Naive thymus-derived CD4-positive, alpha-beta T cell (primary cell): ENCODE measurements around the gene EXOC3L4. TPM values are rescaled to one million over a fixed set of nuclear protein-coding genes. Genes with fewer than 3 reads are reported as not detected.
A peak's percentile ranks its signal among the peaks of the same experiment; 100 is the strongest.

Experiments used
- ATAC-seq: fragments of 150-1000 bp; cut with Tn5 transposase; 2 replicates; pipeline ENCODE4 v1.10.0; 2021; ENCODE audit warnings: mild to moderate bottlenecking, moderate library complexity
- CTCF ChIA-PET: fragments of 350-600 bp; sonication (Branson Sonifier 250); formaldehyde crosslinking; loops from one replicate; lab custom pipeline; 2021; ENCODE audit warnings: antibody characterized with exemption; lab: Charles Lee
- POLR2A ChIA-PET: fragments of 350-600 bp; sonication (Branson Sonifier 250); formaldehyde crosslinking; loops from one replicate; lab custom pipeline; 2021; ENCODE audit warnings: antibody characterized with exemption, inconsistent platforms; lab: Charles Lee
- DNase-seq, 9 donors: peaks; one replicate each; pipeline versions ENCODE4 v3.0.0 to v3.0.0-alpha.2; 2020 to 2022; ENCODE audit warnings: mixed read lengths in 1 of 9
- H3K27ac ChIP-seq: one replicate; pipeline ENCODE4 v1.7.0; 2013; ENCODE audit warnings: mild to moderate bottlenecking, low read depth, low read length, moderate library complexity
- H3K27me3 ChIP-seq, 2 donors: one replicate each; pipeline ENCODE4 v1.7.0; 2013; ENCODE audit warnings: low read length in 2 of 2, mild to moderate bottlenecking in 2 of 2, moderate library complexity in 2 of 2; ENCODE audit not compliant: control insufficient read depth in 2 of 2, insufficient read depth in 2 of 2
- H3K36me3 ChIP-seq, 3 experiments: 1 replicate in 2 of 3; 2 replicates in 1 of 3; pipeline ENCODE4 v1.7.0; 2013; ENCODE audit warnings: low read length in 3 of 3, mild to moderate bottlenecking in 3 of 3, moderate library complexity in 1 of 3; ENCODE audit not compliant: insufficient read depth in 3 of 3, control insufficient read depth in 2 of 3
- H3K4me1 ChIP-seq, 2 donors: one replicate each; pipeline ENCODE4 v1.7.0; 2013; ENCODE audit warnings: low read length in 2 of 2, mild to moderate bottlenecking in 2 of 2, moderate library complexity in 1 of 2; ENCODE audit not compliant: control insufficient read depth in 2 of 2, insufficient read depth in 2 of 2
- H3K4me3 ChIP-seq: 2 replicates; pipeline ENCODE4 v1.7.0; 2013; ENCODE audit warnings: mild to moderate bottlenecking, low read length
- H3K9me3 ChIP-seq, 3 experiments: 1 replicate in 2 of 3; 2 replicates in 1 of 3; pipeline ENCODE4 v1.7.0; 2013; ENCODE audit warnings: low read length in 3 of 3; ENCODE audit not compliant: control insufficient read depth in 2 of 3
- H3K27ac Mint-ChIP-seq, 9 donors: one replicate each; pipeline ENCODE4 v1.8.0; 2020 to 2022; ENCODE audit warnings: mixed read lengths in 9 of 9, mild to moderate bottlenecking in 8 of 9, moderate library complexity in 5 of 9, inconsistent platforms in 2 of 9
- H3K27me3 Mint-ChIP-seq, 5 donors: one replicate each; pipeline ENCODE4 v1.8.0; 2021 to 2022; ENCODE audit warnings: mixed read lengths in 5 of 5, mild to moderate bottlenecking in 1 of 5
- H3K36me3 Mint-ChIP-seq, 5 donors: one replicate each; pipeline ENCODE4 v1.8.0; 2020 to 2022; ENCODE audit warnings: mixed read lengths in 5 of 5, mild to moderate bottlenecking in 3 of 5, inconsistent platforms in 1 of 5
- H3K4me1 Mint-ChIP-seq, 7 donors: one replicate each; pipeline ENCODE4 v1.8.0; 2020 to 2022; ENCODE audit warnings: mixed read lengths in 7 of 7, mild to moderate bottlenecking in 3 of 7, inconsistent platforms in 1 of 7
- H3K4me3 Mint-ChIP-seq, 10 donors: one replicate each; pipeline ENCODE4 v1.8.0; 2020 to 2022; ENCODE audit warnings: mild to moderate bottlenecking in 10 of 10, mixed read lengths in 10 of 10, moderate library complexity in 6 of 10, inconsistent platforms in 2 of 10
- H3K9me3 Mint-ChIP-seq, 11 donors: one replicate each; pipeline ENCODE4 v1.8.0; 2020 to 2022; ENCODE audit warnings: mixed read lengths in 11 of 11, mild to moderate bottlenecking in 4 of 11, inconsistent platforms in 1 of 11, moderate library complexity in 1 of 11
- intact Hi-C, 2 donors: fragments of 100-400 bp; cut with micrococcal nuclease; formaldehyde crosslinking; loops; one replicate each; pipeline ENCODE4 v1.15.1; 2023
- polyA plus RNA-seq, 2 donors: library from polyadenylated mRNA; unstranded; fragments of 300-500 nt; fragmentation: Illumina TruSeq; gene quantifications; one replicate each; pipeline ENCODE4 v1.2.3, GENCODE V29; 2021
- total RNA-seq, 6 experiments: library from RNA in 5 of 6; stranded (reverse) in 5 of 6; gene quantifications; 1 replicate in 5 of 6; 2 replicates in 1 of 6; pipeline ENCODE4 v1.2.3 and lab custom pipeline; 2021 to 2026

EXOC3L4 gene
- total and polyA plus RNA-seq, 7 experiments from 2014 or later: not detected

DNA sequence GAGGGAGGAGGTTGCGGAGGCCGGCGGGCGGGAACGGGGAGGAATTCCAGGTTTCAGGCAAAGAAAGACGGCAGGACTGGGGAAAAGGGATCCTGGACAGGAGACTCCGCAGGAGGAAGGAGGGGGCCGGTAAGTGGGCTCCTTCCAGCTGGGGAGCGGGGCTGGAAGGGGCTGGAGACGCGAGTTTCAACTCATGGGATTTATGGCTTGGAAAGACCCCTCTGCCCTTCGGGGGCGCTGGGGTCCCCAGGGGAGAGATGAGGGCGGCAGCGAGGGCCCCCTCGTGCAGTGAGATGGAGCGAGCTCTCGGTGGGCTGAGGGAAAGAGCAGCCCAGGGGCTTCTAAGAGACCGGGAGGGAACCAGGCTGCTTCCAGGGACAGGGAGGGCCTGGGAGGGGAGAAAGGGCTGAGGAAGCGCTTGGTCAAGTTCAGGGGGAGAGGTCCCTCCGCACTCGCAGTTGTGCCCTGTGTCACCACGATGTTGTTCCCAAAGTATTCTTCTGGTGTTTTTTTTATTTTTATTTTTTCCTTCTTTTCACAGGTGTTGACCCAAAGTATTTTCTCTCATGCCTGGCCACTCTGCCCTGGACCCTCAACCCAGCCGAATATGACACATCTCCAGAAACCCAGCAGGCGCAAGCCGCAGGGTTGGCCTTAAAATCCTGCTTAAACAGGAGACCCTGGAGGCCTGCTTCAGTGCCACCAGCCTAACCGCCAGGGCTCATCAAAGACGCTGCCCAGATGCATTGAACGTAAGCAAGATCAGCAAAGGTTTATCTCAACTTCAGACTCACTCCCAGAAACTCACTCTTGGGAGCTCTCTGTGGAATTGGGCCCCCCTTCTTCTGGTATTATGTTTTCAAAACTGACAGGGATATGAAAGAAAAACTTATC lies 44.9 kb downstream of the EXOC3L4 start:
- Mint-ChIP-seq H3K27me3 (peaks cover 30 to 48% (median 39%) of the 10 kb centered on the region in 5 donors), H3K27ac (no peak overlapping the region), H3K4me1 (peaks cover 0 to 10% (median 6%) of the 10 kb centered on the region in 7 donors), H3K9me3 (no peaks in the 10 kb centered on the region), H3K36me3 (no peaks in the 10 kb centered on the region), H3K4me3 (no peak overlapping the region)
- ChIA-PET POLR2A (no interaction called here), CTCF (no interaction called here)
- H3K36me3 ChIP-seq: no peaks in the 10 kb centered on the region
- H3K9me3 ChIP-seq: no peaks in the 10 kb centered on the region
- no peak for DNase-seq
- H3K4me1 ChIP-seq: no peaks in the 10 kb centered on the region
- ATAC-seq: no peak
- intact Hi-C loops: no loop called here
- no peak overlapping the region for H3K4me3 ChIP-seq
- H3K27me3 ChIP-seq: no peaks in the 10 kb centered on the region
- no peak overlapping the region for H3K27ac ChIP-seq

- Histone ChIP-seq H3K4me3 (no peak overlapping the region), H3K9me3 (no peaks in the 10 kb centered on the region), H3K4me1 (no peaks in the 10 kb centered on the region), H3K36me3 (no peaks in the 10 kb centered on the region), H3K27ac (no peak overlapping the region), H3K27me3 (no peaks in the 10 kb centered on the region)
- Mint-ChIP-seq H3K9me3 (no peaks in the 10 kb centered on the region), H3K27me3 (peaks cover 31 to 48% (median 41%) of the 10 kb centered on the region in 5 donors), H3K27ac (no peak overlapping the region), H3K4me1 (peaks cover 0 to 10% (median 6%) of the 10 kb centered on the region in 7 donors), H3K36me3 (no peaks in the 10 kb centered on the region), H3K4me3 (peak overlapping the region in 2 of 10 donors; percentile 10 to 54)
- POLR2A ChIA-PET: no interaction called here
- ATAC-seq (no peak), DNase-seq (no peak)
- CTCF ChIA-PET: no interaction called here
- intact Hi-C loops: loop anchor here in 1 of 2 donors (1.0 kb wide), 1 partner anchor 35 kb away; no protein-coding TSS in a partner anchor
These were observed 46.0 kb downstream of the EXOC3L4 start for GRCh38 chr14:103140316-103141109.

DNA sequence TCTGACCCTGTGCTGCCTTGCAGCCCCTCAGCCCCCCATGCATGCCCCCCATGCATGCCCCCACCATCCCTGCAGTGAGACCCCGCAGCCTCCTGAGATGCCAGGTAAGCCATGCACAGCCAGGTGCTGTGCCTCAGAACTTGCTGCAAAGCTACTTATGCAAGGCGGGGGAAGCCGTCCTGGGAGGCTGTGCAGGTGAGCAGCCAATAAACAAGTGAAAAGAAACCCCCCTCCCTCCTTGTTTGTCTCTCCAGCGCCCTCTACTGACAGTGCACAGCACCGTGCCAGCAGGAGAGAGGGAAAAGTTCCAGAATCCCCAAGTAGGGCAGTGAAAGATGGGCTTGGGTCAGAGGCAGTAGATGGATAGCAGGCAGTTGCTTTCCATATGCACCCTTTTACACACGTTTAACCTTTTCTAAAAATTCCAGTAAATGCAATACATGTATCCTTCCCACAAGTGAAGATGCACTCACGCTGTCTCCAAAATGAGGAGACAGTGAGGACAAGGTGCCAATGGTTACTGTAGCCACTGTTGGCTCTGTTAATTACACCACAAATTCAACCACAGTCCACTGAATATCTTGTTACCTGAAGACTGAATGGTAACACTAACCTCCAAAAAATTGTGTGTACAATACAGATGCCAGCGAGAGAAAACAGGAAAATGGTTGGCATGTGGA lies 46.7 kb downstream of the EXOC3L4 start:
- Mint-ChIP-seq H3K27ac (no peak overlapping the region), H3K27me3 (peaks cover 31 to 55% (median 48%) of the 10 kb centered on the region in 5 donors), H3K36me3 (no peaks in the 10 kb centered on the region), H3K9me3 (no peaks in the 10 kb centered on the region), H3K4me3 (peak overlapping the region in 2 of 10 donors; percentile 7 to 23), H3K4me1 (peaks cover 0 to 10% (median 6%) of the 10 kb centered on the region in 7 donors)
- no peaks in the 10 kb centered on the region for H3K27me3 ChIP-seq
- no peaks in the 10 kb centered on the region for H3K36me3 ChIP-seq
- DNase-seq: peak in 1 of 9 donors; percentile 8
- ChIA-PET POLR2A (no interaction called here), CTCF (no interaction called here)
- no peaks in the 10 kb centered on the region for H3K9me3 ChIP-seq
- no peak overlapping the region for H3K4me3 ChIP-seq
- peak; percentile 47 for ATAC-seq
- no peak overlapping the region for H3K27ac ChIP-seq
- no peaks in the 10 kb centered on the region for H3K4me1 ChIP-seq
- intact Hi-C loops: loop anchor here in 1 of 2 donors (1.0 kb wide), 1 partner anchor 36 kb away; no protein-coding TSS in a partner anchor

GRCh38 chr14:103142026-103142425 lies 47.5 kb downstream of the EXOC3L4 start:
- Mint-ChIP-seq H3K36me3 (no peaks in the 10 kb centered on the region), H3K9me3 (no peaks in the 10 kb centered on the region), H3K27ac (no peak overlapping the region), H3K27me3 (peaks cover 31 to 63% (median 48%) of the 10 kb centered on the region in 5 donors), H3K4me3 (no peak overlapping the region), H3K4me1 (peaks cover 0 to 10% (median 6%) of the 10 kb centered on the region in 7 donors)
- Histone ChIP-seq H3K9me3 (no peaks in the 10 kb centered on the region), H3K4me3 (no peak overlapping the region), H3K27me3 (no peaks in the 10 kb centered on the region), H3K4me1 (no peaks in the 10 kb centered on the region), H3K27ac (no peak overlapping the region), H3K36me3 (no peaks in the 10 kb centered on the region)
- CTCF ChIA-PET: no interaction called here
- ATAC-seq (no peak), DNase-seq (no peak)
- intact Hi-C loops: no loop called here
- POLR2A ChIA-PET: no interaction called here

DNA sequence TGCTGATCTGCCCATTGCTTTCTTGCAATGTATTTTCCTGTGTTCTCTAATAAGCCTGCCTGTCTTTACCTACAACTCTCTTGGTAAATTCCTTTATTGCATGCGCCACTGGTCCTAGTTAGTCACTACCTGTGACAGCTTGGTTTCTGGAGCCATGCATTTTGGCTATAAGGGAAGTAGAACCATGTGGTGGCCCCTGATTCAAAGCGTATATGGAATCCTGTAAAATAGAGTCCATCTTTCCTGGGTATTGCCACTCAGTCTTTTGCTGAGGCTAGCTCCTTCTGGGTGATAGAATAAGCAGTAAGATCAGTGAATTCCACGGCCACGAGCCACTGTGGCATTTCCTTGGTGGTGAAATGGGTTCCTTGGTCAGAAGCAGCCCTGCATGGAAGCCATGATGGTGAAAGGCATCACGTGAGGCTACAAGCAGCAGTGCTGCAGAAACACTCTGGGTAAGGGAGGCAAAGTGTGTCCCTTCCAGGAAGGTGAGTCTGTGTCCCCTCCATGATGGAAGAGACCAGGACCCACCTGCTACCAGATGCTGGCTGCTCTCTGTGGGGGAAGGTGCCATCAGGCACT lies 48.3 kb downstream of the EXOC3L4 start:
- H3K27ac ChIP-seq: no peak overlapping the region
- H3K36me3 ChIP-seq: no peaks in the 10 kb centered on the region
- H3K27ac Mint-ChIP-seq: peak overlapping the region in 1 of 9 donors; percentile 14
- no peaks in the 10 kb centered on the region for H3K9me3 ChIP-seq
- no peak overlapping the region for H3K4me3 Mint-ChIP-seq
- peaks cover 28 to 67% (median 48%) of the 10 kb centered on the region in 5 donors for H3K27me3 Mint-ChIP-seq
- no peaks in the 10 kb centered on the region for H3K9me3 Mint-ChIP-seq
- no peak for ATAC-seq
- no peaks in the 10 kb centered on the region for H3K4me1 ChIP-seq
- H3K4me3 ChIP-seq: no peak overlapping the region
- DNase-seq: no peak
- ChIA-PET CTCF (no interaction called here), POLR2A (no interaction called here)
- H3K27me3 ChIP-seq: no peaks in the 10 kb centered on the region
- intact Hi-C loops: no loop called here
- peaks cover 0 to 10% (median 5%) of the 10 kb centered on the region in 7 donors for H3K4me1 Mint-ChIP-seq
- H3K36me3 Mint-ChIP-seq: no peaks in the 10 kb centered on the region

- no peaks in the 10 kb centered on the region for H3K36me3 Mint-ChIP-seq
- no peak overlapping the region for H3K27ac Mint-ChIP-seq
- CTCF ChIA-PET: no interaction called here
- no peak for ATAC-seq
- Histone ChIP-seq H3K27ac (no peak overlapping the region), H3K4me1 (no peaks in the 10 kb centered on the region), H3K27me3 (no peaks in the 10 kb centered on the region), H3K36me3 (no peaks in the 10 kb centered on the region), H3K4me3 (no peak overlapping the region), H3K9me3 (no peaks in the 10 kb centered on the region)
- intact Hi-C loops: no loop called here
- DNase-seq: no peak
- peaks cover 0 to 10% (median 5%) of the 10 kb centered on the region in 7 donors for H3K4me1 Mint-ChIP-seq
- H3K4me3 Mint-ChIP-seq: no peak overlapping the region
- peaks cover 28 to 72% (median 51%) of the 10 kb centered on the region in 5 donors for H3K27me3 Mint-ChIP-seq
- no peaks in the 10 kb centered on the region for H3K9me3 Mint-ChIP-seq
- POLR2A ChIA-PET: no interaction called here
These were observed 49.0 kb downstream of the EXOC3L4 start for GRCh38 chr14:103143506-103143905.
